Stimulated activated CD4-positive, alpha-beta T cell treated with anti-CD3 and anti-CD28 coated beads, Interleukin-12 subunit alpha, Interleukin-12 subunit beta, amount 100 ng/mL, for 24 hours (primary cell): ENCODE data around the gene DOC2A.
"Not testable (repeated sequence)": the region's sequence is repeated elsewhere in the genome, so short reads cannot be mapped to it uniquely, and the experiment has no call there.

Source experiments
- DNase-seq, 2 experiments: peaks; one replicate each; pipeline ENCODE4 v3.0.0-alpha.2; 2020; ENCODE audit warnings: low read depth in 2 of 2

The DOC2A gene

GRCh38 chr16:29972992-29973383, 37.8 kb downstream of the DOC2A start:
- no peak for DNase-seq

GRCh38 chr16:29972500-29972899, 38.3 kb downstream of the DOC2A start:
- no peak for DNase-seq

GRCh38 chr16:29971304-29971703, 39.5 kb downstream of the DOC2A start:
- DNase-seq = no peak

DNA sequence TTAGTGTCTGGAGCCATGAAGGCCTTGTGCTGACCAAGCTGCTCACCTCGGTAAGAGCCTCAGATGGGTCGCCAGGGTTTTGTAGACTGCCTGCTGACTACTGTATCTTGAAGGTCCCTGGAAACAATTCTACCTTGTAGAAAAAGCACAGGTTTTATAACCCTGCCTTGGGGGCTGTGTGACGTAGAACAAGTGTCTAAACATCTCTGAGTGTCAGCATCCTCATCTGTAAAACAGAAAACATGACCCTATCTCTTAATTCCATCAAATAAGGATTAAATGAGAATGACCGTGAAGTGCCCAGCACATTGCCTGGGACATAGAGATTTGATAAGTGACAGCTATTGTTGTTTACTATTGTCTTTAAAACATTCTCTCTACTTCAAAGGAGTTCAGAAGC, 42.6 kb downstream of the DOC2A start:
- DNase-seq = no peak

- no peak for DNase-seq
Observed at GRCh38 chr16:29963021-29963743, 47.6 kb downstream of the DOC2A start.

DNA sequence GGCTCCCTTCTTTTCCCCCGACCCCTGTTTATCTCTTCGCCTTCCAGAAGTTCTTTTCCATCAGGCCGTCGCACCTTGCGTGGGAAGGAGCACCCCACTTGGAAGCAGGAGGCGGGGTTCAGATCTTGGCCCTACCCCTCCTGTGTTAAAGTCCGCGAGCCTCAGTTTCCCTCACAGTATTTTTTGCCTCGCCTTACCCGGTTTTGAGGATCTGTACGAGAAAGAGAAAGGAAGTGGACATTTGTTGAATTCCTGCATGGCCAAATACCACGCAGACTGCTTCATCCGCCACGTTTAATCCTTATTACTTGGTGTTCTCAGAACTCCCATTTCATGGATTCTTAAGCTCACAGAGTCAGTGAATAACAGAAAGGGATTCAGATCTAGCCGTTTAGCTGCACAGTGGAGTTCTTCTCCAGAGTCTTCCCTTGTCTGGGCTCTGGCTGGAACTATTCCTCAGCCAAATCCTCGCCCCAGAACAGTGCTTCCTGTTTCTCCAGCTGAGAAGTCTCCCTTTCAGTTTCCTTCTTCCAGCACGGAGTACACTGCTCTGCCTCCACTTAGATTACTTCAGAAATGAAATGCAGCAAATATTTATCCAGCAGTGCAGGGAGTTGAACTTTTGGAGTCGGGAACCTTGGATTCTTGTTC, 48.4 kb downstream of the DOC2A start:
- no peak for DNase-seq

DNA sequence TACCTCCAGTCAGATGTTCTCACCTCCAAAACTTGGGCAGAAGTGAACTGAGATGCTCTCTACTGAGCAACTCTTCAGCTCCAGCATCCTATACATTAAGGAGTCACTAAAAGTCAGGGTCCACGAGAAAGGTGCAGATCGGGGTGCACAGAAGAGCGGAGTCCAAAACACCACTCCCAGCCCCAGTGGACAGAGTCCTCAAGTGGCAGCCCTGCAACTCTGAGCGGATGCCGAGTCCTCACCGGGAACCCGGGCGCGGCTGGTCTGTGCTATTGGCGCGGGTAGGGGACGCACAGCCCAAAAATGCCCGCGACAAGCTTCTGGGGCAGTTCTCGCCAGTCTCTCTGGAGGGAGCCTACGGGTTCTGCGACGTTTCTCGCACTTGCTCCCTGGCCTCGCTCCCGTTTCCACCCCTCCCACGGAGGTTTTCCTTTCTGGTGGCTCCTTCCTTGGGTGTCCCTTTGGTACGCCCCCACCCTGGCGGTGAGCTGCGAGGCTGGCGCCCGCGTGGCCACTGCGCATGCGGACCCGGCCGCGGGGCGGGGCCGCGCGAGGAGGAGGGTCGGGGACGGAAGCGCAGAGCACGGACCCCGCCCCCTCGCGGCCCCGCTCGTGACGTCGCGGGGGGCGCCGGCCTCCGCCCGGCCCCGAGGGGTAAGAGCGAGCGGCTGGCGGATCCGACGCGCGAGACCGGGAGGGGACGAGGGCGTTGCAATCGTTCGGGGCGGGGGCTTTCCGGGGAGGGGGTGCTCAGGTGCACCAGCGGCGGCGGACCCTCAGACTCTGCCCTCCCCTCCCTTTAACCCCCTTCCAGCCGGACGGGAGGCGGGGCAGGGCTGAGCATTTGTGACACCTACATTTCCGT, 49.1 kb downstream of the DOC2A start, which contains the start of gene TMEM219:
TMEM219 (plus strand) TSS at position 601 of the 865 bp plus-strand sequence. CDS start 1,065 bp downstream, outside the sequence.
- peak; percentile 82 to 89 for DNase-seq

DNA sequence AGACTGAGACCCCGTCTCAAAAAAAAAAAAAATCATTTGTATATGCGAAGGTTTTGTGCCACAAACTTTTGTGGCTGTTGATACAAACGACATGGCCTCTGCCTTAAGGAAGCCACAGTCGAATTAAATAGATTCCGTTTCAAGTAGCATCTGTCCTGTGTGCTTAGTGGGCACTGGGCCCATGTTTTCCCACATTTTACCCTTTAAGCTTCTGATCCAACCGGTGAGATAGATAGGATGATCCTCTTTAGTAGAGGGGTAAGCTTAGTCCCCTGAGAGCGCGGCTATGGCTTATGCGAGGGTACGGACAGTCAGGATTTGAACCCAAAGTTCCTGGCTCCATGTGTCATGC, 49.7 kb downstream of the DOC2A start:
- no peak for DNase-seq

DNA sequence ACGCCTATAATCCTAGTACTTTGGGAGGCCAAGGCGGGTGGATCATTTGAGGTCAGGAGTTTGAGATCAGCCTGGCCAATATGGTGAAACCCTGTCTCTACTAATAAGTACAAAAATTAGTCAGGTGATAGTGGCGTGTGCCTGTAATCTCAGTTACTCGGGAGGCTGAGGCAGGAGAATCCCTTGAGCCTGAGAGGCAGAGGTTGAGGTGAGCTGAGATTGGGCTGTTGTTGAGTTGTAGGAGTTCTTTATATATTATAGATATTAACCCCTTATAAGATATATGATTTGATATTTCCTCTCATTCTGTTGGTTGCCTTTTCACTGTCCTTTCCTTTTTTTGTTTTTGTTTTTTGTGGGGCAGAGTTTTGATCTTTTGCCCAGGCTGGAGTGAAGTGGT, 51.0 kb downstream of the DOC2A start:
- not testable (repeated sequence) for DNase-seq

- no peak for DNase-seq
Observed at GRCh38 chr16:29959293-29959692, 51.5 kb downstream of the DOC2A start.

DNA sequence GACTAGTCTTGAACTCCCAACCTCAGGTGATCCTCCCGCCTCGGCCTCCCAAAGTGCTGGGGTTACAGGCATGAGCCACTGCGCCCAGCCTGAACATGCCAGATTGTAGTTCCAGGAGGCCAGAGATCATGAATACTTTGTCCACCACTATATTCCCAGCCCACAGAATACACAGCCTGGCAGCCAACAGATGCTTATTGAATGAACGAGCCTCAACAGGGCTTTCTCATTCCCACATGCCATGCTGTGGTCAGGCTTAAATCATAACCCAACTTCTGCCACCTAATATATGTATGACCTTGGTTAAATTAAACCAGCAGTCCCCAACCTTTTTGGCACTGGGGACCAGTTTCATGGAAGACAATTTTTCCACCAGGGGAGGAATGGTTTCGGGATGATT, 52.1 kb downstream of the DOC2A start:
- no peak for DNase-seq
